ENCODE measurements around the gene GNG4.
"Not testable (repeated sequence)": the region's sequence is repeated elsewhere in the genome, so short reads cannot be mapped to it uniquely, and the experiment has no call there.

The GNG4 gene

DNA sequence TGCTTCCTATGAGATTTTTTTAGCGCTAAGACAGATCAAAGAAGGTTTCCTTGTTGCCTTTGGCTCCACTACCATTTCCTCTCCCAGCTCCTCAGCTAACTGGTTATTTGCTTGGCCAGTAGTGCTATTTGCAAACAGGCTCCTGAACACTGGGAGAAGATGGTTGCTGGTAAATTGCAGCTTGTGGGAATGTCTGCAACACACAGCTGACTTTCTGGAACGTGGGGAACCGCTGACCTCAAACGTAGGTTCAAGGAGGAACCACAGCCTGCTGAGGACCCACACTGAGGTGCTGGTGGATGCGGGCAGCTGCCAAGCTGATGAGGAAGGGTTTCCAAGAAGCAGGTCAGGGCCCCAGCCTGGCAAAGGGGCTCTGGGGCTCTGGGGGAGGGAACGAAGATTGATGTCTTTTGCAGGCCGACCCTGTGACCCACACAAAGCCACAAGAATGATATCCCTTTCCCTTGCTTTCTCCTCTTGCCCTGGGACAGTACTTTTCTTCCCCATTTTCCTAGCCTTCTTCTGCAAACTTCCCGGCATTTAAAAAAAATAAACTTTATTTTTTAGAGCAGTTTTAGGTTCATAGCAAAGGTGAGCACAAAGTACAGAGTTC lies 24.8 kb downstream of the GNG4 start:
- DNase-seq, result no peak

DNA sequence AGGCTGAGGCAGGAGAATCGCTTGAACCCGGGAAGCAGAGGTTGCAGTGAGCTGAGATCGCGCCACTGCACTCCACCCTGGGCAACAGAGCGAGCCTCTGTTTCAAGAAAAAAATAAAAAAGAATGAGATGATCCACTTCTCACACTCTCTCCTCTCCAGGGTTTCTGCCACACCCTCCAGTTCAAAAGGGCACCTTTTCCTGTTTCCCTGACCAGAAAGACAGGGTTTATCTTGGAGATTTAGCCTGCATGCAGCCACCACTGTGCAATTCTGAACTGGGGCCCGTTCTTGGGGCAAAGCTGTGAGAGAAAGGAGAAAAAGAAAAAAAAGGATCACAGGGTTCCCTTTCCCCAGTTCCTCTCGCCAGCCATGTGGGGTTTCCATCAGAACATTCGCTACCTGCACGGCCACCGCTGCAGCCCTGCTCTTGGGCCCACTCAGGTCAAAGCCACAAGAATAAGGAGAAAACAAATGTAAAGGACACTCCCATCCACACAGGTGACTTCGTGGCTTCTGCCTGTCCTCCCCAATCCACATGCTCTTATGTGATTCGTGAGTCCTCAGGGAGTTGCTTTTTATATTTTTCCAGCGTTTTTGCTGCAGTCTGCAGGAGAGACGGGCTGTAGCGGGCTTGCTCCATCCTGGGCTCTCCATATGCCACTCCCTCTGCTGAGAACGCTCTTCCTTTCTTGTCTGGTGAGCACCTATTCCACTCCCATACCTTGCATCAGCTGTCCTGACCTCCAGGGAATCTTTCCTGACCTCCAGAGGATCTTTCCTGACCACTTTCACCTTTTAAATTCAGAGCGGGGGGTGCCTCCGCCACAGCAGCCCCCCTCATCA lies 26.4 kb downstream of the GNG4 start:
- no peak for DNase-seq

DNA sequence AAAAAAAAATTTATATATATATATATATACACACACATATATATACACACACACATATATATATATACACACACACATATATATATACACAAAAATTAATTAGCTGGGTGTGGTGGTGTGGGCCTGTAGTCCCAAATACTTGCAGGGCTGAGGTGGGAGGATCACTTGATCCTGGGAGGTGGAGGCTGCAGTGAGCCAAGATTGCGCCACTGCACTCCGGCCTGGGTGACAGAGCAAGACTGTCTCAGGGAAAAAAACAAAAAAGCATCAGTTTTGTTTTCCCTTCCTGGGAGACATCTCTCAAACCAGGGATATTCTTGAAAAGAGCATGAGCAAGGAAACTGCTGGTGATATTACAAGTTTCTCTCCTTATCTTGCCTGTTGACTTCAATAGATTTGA lies 30.4 kb downstream of the GNG4 start:
- DNase-seq, result not testable (repeated sequence)

DNA sequence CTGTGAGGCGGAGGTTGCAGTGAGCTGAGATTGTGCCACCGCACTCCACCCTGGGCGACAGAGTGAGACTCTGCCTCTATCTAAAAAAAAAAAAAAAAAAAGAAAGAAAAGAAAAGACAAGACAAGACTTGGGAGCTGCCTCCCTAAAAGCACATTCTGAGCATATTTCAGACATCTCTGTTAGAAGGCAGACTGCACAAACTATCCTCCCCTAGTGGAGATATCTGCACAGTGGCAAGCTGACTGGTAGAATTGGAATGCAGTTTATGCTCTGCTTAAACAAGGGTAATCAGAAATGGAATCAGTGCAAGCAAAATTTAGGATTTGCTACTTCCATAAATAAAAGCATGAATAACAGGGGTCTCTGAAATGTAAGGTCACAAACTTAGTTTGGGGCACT lies 31.8 kb downstream of the GNG4 start:
- no peak for DNase-seq

DNA sequence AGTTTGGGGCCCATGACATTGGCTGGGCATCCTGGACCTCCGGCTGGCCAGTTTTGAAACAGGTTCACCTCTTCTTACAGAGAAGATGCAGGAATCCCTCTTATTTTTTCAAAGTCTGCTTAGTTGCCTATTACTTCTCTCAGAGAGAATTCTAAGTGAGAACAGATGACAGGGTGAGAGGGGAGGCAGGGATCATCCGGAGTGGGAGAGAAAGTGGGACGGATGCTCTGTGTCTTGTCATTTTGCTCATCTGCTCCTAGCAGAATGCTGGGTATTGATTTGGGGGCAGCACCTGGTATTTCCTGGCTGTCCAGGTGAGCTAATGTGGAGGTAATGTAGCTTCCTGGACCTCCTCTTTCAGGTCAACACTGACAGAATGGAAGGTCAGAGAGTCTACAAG lies 32.4 kb downstream of the GNG4 start:
- DNase-seq, result no peak

DNA sequence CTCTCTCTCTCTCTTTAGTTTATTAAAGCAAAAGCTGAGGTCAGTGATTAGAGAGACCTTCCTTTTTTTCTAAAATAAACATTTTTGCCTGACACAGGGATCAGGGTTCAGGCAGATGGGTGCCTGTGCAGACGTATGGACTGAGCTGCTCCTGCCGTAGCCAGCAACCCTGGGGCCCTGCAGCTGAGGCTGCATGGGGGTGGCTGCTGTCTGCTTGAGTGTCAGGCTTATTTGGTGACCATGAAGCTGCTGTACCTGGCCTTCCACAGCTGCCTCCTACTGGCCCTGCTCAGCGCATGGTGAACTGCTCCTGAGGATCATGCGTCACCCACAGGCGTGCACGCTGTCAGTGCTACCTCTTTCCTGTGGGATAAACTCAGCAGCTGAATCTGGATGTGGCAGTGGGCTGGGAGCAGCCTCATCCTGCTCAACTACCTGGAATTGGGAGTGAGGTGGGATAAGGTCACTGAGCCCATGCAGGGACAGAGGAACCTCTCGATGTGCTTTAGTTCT lies 35.1 kb downstream of the GNG4 start:
- no peak for DNase-seq

DNA sequence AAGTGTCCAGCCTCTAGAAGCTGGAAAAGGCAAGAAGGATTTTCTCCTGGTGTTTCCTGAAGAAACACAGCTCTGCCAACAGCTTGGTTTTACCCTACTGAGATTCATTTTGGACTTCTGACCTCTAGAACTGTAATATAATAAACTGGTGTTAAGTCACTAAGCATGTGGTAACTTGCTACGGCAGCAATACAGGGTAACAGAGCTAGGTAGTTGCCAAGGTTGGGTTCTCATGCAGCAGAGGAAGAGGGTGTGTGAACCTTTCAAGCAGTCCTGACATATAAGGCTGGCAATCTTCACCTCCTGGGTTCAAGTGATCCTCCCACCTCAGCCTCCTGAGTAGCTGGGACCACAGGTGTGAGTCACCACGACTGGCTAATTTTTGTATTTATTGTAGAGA lies 36.0 kb downstream of the GNG4 start:
- DNase-seq, result no peak

DNA sequence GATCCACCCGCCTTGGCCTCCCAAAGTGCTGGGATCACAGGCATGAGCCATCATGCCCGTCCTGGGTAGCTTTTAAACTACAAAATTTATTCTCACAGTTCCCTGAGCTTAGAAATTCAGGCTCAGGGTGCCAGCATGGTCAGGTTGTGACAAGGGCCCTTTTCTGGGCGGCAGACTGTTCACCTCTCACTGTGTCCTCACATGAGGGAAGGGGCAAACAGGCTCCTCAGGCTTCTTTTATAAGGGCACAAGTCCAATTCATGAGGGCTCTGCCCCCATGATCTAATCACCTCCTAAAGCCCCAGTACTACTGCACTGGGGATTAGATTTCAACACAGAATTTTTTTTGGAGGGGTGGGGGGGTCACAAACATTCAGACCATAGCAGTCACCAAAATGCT lies 36.8 kb downstream of the GNG4 start:
- no peak for DNase-seq

DNA sequence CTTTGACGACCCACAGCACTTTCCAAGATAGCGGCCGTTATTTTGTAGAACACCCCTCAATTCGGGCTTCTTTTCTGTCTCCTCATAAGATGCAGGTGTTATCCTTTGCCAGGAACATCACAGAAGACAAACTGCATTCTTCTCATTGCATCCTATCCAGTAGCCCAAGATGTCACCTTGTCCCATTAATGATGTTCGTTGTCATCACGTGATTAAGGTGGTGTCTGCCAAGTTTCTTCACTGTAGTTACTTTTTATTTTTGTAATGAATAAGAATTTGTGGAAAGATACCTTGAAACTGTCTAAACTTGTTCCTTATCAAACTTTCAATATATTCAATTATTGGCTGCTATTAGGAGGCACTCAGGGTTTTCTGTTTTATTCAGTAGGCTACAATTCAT lies 39.4 kb downstream of the GNG4 start:
- no peak for DNase-seq

DNA sequence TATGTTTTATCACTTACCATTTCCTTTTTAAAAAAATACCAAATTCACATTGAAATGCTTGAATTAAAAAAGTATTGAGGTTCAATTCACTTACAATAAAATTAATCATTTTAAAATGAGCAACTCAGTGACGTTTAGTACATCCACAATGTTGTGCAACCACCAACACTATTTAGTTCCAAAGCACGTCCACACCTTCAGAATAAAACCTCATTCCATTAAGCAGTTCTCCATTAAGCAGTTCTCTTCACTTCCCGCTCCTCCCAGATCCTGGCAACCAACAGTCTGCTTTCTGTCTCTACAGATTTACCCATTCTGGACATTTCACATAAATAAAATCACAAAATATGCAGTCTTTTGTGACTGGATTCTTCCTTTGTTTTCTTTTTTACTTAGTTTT lies 41.3 kb downstream of the GNG4 start:
- DNase-seq, result no peak

DNA sequence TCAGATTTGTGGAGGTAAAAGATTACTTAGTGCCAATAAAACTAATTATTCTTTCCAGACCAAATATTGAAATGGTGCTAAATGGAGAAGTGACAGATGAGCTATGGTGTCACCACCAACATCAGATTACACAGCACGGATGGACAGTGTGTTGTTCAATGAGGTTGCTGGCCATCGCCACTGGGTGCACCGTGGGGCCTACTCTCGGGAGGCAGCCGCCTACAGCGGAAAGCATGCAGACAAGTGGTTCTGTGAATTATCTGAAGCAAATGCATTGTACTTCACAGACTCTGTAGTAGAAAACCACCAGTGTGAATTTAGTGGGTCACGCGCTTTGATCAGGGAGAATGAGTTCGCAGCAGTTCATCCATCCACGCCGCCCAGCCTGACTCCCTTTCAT lies 42.3 kb downstream of the GNG4 start:
- DNase-seq, result no peak

DNA sequence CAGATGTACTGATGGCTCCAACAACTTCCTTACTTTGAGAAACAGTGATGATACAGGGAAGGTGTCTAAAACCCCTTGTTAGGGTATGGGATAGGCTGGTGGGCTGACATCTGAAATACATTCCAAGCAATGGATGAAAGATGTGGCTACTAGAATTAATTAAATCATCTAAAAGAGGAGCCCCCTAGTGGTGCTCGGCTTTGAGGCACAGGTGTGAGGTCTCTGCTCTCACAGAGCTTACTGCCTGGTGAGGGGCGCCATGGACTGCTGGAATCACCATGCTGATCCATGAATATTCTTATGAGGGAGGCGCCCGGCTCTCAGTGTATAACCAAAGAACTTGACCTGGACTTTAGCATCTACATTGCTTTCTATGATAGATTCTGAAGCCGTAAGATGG lies 48.5 kb downstream of the GNG4 start:
- peak; percentile 46 for DNase-seq

DNA sequence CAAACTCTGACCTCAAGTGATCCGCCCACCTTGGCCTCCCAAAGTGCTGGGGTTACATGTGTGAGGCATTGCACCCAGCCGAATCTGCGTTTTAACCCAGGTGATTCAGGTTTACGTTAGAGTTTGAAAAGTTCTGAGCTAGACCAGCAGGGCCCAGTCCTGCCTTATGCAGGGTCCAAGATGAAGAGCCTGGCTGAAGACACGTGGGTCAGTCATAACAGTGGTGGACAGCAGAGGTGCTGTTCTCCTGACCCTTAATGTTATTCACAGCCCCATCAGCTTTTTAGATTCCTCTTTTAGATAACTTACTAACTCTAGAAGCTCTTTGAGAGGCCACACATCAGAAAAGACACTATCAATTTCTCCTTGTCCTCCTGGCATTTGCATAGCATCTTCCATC lies 50.0 kb downstream of the GNG4 start:
- DNase-seq, result no peak

DNA sequence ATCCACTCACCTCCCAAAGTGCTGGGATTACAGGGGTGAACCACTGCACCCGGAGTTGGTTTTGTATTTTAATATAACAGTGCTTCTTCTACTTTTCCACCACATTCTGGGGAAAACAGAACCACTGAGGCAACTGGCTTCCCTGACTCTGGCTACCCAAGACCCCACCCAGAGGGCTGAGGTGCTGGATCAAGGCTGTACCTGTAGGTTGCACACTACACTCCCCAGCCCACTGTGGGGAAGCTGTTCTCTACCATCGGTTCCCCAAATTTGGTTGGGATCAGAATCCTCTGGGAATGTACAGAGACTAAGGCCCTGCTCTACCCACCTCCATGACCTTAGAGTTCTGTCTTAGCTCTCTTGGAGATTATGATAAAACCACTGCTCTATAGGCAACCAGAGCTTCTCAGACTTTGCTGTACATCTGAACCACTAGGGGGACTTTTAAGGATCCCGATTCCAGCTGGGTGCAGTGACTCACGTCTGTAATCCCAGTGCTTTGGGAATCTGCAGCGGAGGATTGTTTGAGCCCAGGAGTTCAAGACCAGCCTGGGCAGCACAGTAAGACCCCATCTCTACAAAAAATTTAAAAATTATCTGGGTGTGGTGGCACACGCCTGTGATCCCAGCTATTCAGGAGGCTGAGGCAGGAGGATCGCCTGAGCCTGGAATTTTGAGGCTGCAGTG lies 51.6 kb downstream of the GNG4 start:
- no peak for DNase-seq

DNA sequence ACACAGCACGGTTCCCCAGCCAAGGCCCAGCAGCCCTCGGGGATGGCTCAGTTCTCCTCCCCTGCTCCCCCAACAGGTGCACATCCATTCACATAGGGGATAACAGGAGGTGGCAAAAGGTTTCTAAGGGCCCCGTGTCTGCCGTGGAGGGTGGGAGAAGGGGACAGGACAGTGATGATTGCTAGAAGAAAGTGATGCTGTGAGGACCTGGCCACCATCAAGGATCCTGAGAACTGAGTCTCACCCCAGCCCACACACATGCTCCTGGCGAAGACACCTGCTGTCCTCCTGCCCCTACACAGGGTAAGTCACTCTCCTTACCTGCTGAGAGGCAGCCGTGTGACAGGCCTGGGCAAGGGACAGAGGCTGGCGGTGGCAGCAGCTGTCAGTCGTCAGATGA lies 54.5 kb downstream of the GNG4 start:
- DNase-seq, result no peak

DNA sequence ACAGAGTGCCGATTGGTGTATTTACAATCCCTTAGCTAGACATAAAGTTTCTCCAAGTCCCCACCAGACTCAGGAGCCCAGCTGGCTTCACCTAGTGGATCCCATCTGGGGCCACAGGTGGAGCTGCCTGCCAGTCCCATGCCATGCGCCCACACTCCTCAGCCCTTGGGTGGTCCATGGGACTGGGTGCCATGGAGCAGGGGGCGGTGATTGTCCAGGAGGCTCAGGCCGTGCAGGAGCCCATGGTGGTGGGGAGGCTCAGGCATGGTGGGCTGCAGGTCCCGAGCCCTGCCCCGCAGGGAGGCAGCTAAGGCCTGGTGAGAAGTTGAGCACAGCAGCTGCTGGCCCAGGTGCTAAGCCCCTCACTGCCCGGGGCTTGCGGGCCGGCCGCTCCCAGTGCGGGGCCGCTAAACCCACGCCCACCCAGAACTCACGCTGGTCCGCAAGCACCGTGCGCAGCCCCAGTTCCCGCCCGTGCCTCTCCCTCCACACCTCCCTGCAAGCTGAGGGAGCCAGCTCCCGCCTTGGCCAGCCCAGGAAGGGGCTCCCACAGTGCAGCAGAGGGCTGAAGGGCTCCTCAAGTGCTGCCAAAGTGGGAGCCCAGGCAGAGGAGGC lies 55.2 kb downstream of the GNG4 start:
- DNase-seq, result not testable (repeated sequence)

DNA sequence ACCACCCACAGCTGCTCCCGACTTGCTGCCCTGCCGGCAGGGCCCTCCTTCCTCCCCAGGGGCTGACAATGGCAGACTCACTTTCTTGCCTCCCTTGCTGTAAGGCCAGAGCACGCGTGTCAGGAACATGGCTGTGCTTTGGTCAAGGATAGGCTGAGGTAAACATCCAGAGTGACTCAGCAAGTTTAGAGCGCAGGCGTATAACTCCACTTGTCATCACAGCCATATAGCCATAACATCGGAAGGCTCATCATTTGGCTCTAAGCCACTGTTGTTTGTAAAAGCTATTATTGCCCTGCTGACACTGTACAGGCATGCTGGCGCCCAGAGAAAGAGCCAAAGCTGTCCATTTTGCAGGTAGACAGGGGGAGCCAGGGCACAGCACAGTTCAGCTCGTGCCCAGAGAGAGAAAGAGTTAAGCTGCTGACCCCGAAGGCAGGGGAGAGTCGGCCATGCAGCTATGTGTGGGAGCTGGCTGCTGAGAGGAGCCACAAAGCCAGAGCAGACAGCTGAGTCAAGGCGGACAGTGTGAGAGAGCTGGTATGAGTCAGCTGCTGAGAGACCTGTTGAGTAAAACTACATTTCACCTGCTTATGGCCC lies 60.6 kb downstream of the GNG4 start:
- DNase-seq, result no peak

DNA sequence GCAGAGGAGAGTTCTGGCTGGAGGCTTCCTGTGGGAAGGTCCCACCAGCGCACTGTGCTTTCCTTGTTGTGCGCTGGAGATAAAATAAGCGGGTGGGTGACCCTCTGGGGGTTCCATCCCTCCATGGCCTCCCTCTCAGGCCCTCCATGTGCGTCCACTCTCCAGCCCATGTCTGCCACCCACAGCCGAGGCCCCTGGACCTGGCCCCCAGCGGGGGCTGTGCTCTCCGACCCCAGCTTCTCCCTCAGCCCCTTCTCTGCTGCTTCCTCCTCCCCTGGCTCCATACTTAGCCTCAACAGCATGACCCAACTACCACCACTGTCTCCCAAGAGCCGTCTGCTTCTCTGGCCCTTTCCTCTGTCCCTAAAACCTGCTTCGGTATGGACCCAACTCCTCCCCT lies 61.4 kb downstream of the GNG4 start:
- DNase-seq, result no peak

DNA sequence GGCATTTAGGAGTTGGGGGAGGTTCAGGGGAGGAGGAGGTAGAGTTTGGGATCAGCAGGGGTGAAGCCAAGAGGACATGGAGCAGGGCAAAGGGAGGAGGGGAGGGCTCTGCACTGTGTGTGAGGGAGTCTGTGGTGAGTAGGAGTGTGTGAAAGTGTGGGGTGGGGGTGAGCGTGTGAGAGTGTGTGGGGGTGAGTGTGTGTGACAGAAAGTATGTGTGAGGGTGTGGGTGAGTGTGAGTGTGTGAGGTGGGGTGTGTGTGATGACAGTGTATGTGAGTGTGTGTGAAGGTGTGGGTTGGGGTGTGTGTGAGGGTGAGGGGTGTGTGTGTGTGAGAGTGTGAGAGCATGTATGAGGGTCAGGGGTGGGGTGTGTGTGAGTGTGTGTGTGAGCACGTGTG lies 62.6 kb downstream of the GNG4 start:
- no peak for DNase-seq

DNA sequence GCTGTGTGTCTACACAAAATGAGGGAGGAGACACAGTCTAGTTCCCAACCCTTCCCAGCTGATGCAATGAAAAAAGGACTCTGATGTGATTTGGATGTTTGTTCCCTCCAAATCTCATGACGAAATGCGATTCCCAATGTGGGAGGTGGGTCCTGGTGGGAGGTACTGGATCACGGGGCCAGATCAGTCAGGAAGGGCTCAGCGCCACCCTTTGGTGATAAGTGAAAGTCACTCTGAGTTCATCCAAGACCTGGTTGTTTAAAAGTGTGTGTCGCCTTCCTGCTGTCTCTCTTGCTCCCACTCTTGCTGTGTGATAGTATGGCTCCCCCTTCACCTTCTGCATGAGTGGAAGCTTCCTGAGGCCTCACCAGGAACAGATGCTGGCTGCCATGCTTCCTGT lies 63.2 kb downstream of the GNG4 start:
- no peak for DNase-seq

DNA sequence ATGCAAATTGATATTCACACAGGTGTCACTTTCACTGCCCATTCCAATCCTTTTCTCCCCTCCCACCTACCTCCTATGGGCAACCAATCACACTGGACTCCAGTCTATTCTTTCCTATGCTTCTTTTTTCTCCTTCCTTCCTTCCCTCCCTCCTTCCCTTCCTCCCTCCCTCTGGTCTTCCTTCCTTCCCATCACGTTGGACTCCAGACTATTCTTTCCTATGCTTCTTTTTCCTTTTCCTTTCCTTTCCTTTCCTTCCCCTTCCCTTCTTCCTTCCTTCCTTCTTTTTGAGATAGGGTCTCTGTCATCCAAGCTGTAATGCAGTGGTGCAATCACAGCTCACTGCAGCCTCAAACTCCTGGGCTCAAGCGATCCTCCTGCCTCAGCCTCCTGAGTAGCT lies 64.6 kb downstream of the GNG4 start:
- DNase-seq, result no peak

DNA sequence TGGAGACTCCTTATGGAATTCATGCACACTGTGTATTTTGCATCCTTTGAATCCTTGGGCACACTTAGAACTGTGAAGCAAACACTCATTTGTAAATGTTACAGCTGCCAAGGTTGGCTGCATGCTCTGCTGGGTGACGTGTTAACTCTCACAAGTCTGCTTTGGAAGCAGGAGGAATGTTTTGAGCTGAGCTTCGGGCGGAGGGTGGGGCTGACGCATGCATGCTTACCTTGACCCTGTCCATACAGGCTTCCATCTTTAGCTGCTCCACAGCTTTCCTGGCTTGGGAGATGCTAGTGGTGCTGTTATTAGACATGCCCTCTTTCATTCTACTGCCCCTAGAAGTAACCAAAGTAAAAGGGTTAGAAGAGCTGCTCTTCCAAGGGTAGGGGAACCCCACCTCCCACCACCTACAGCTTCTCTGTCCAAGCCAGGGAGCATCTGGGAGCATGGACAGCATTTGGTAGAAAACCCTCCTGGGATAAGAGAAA lies 66.0 kb downstream of the GNG4 start:
- DNase-seq, result no peak

DNA sequence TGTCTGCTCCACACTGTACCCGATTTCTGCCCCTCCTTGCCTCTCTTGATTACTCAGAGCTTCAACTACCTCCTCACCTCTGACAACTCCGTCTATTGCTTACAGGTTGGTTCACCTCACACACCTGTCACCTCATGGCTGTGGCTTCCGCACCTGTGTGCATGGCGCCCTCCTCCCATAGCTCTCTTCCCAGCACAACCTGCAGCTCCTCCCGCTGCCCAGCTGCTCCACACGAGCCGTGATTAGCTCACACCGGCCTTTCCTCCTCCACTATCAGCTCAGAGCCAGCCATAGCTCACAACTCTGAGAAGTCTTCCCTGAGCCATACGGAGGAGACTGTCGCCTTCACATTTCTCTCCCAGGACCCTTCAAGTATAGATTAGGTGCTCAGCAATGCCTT lies 67.5 kb downstream of the GNG4 start:
- DNase-seq, result no peak
